BE2C (cell line): ENCODE results near the gene TSPAN19.

Experiments
- DNase-seq: peaks from one replicate; pipeline ENCODE4 v3.0.0-alpha.2; 2020
- H3K27me3 ChIP-seq: fragments of 250-450 bp; sonication (Bioruptor Pico); 2 replicates; pipeline ENCODE4 v1.5.1; 2020; ENCODE audit warnings: mild to moderate bottlenecking
- H3K36me3 ChIP-seq: fragments of 250-450 bp; sonication (Bioruptor Pico); 2 replicates; pipeline ENCODE4 v1.5.1; 2020; ENCODE audit warnings: mild to moderate bottlenecking
- H3K4me1 ChIP-seq: fragments of 250-450 bp; sonication (Bioruptor Pico); 2 replicates; pipeline ENCODE4 v1.5.1; 2020
- H3K4me3 ChIP-seq: 2 replicates; pipeline ENCODE4 v1.5.1; 2011; ENCODE audit warnings: low read depth, low read length
- H3K9me3 ChIP-seq: fragments of 250-450 bp; sonication (Bioruptor Pico); 2 replicates; pipeline ENCODE4 v1.5.1; 2020
- TF ChIP-seq, protein P1 (sequence below): IDR thresholded peaks from 2 replicates; pipeline ENCODE4 v1.5.1; 2012; ENCODE audit warnings: mild to moderate bottlenecking, low read depth, low read length

TSPAN19 gene

DNA sequence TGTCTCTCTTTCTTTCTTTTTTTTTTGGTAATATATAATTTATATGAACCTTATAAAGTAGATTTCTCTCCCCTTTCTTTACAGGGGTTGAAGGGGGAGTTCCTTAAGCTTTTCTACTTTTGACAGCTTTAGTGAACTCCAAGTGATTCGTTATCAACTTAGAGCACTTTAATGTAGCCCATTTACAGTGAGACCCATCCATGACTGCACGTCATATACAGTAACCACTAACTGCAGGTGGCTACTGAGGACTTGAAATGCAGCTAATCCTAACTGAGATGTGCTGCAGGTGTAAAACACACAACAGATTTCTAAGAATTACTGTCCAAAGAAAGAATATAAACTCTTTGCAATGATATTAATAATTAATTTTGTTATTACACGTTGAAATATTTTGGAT lies 656 bp upstream of the TSPAN19 start:
- Histone ChIP-seq H3K4me1 (no peaks in the 10 kb centered on the region), H3K9me3 (no peaks in the 10 kb centered on the region), H3K36me3 (no peaks in the 10 kb centered on the region), H3K4me3 (peak overlapping the region; percentile 82), H3K27me3 (no peaks in the 10 kb centered on the region; the same call in 1 of the 2 replicates)
- no peak for DNase-seq
- TF ChIP-seq, protein P1, sequence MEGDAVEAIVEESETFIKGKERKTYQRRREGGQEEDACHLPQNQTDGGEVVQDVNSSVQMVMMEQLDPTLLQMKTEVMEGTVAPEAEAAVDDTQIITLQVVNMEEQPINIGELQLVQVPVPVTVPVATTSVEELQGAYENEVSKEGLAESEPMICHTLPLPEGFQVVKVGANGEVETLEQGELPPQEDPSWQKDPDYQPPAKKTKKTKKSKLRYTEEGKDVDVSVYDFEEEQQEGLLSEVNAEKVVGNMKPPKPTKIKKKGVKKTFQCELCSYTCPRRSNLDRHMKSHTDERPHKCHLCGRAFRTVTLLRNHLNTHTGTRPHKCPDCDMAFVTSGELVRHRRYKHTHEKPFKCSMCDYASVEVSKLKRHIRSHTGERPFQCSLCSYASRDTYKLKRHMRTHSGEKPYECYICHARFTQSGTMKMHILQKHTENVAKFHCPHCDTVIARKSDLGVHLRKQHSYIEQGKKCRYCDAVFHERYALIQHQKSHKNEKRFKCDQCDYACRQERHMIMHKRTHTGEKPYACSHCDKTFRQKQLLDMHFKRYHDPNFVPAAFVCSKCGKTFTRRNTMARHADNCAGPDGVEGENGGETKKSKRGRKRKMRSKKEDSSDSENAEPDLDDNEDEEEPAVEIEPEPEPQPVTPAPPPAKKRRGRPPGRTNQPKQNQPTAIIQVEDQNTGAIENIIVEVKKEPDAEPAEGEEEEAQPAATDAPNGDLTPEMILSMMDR, result no peak

DNA sequence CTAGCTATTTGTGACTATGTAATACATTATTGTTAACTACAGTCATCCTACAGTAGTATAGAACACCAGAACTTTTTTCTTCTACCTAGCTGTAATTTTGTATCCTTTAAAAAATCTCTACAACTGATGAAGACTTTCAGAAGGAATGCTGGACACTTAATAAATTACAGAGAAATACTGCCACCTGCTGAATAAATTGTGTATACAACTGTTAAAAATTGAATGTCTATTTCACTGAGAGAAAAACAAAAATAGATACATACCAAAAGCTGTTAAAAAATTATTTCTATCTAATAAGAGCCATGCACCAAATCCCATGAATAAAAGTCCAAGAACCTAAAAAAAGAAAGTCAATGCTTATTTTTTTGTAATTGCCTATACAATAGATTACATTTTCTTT lies 6.6 kb downstream of the TSPAN19 start:
- no peaks in the 10 kb centered on the region for H3K27me3 ChIP-seq
- no peaks in the 10 kb centered on the region for H3K9me3 ChIP-seq
- no peak for DNase-seq
- no peaks in the 10 kb centered on the region for H3K36me3 ChIP-seq
- H3K4me1 ChIP-seq, result peaks cover 7% of the 10 kb centered on the region
- TF ChIP-seq, protein P1, result peak; percentile 28; the same call in 1 of the 2 replicates
- no peak overlapping the region for H3K4me3 ChIP-seq

DNA sequence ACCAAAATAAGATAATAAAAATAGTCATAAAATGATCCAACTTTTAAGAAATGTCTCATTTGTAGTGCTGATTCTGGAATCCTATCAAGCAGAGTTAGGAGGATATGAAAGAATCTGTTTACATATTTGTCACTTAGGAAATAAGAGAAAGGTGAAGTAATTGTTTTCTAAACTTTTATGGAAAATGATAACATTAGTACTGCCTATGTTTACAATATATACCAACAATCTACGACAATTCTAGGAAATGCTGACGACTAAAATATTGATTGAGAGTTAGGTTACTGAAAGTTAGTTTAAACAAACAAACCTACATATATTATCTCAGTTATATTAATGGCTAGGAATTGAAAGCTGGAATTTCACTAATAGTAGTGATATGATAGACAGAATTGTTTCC lies 18.0 kb downstream of the TSPAN19 start:
- no peaks in the 10 kb centered on the region for H3K36me3 ChIP-seq
- no peak for DNase-seq
- H3K27me3 ChIP-seq, result no peaks in the 10 kb centered on the region
- peaks cover 19% of the 10 kb centered on the region for H3K4me1 ChIP-seq
- no peak overlapping the region for H3K4me3 ChIP-seq
- H3K9me3 ChIP-seq, result no peaks in the 10 kb centered on the region
- TF ChIP-seq, protein P1, result no peak

DNA sequence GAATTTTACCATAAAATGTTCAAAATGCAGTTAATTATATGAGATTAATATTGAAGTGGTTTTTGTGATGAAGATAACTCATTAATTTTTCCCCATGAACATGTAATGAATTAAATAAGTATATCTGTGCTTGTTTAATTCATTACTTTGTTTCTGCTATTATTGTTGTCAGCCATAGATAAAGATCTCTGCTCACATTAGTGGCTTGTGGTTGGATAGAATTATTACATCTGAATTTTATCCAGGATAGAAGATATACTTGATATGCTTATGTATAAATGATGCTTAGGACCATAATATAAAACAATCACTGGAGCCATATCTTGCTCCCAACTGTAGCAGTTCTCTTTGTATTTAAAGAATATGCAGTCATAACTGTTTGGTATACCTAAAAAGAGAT lies 18.5 kb downstream of the TSPAN19 start:
- no peak for DNase-seq
- TF ChIP-seq, protein P1, result no peak
- Histone ChIP-seq H3K9me3 (no peaks in the 10 kb centered on the region), H3K4me1 (peaks cover 19% of the 10 kb centered on the region), H3K27me3 (no peaks in the 10 kb centered on the region), H3K36me3 (no peaks in the 10 kb centered on the region), H3K4me3 (no peak overlapping the region)

DNA sequence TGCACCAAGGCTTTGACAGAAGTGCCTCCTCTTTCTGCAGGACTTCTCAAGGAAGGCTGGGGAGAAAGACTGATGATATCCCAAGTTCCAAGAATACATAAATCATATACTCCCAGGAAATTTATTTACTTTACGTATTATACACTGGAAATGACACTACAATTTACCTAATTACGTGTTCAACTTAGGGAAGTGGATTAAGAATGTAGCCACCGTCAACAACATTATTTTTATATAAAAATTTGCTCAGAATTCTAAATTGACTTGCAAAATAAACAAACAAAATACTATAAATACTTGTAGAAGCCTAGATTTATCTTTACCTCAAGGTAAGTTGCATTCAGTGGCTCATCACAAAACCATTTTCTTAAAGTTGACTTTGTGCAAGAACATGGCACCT lies 18.9 kb downstream of the TSPAN19 start:
- no peaks in the 10 kb centered on the region for H3K27me3 ChIP-seq
- H3K9me3 ChIP-seq, result no peaks in the 10 kb centered on the region
- no peak overlapping the region for H3K4me3 ChIP-seq
- no peak for DNase-seq
- TF ChIP-seq, protein P1, result no peak
- no peaks in the 10 kb centered on the region for H3K36me3 ChIP-seq
- peaks cover 19% of the 10 kb centered on the region for H3K4me1 ChIP-seq

DNA sequence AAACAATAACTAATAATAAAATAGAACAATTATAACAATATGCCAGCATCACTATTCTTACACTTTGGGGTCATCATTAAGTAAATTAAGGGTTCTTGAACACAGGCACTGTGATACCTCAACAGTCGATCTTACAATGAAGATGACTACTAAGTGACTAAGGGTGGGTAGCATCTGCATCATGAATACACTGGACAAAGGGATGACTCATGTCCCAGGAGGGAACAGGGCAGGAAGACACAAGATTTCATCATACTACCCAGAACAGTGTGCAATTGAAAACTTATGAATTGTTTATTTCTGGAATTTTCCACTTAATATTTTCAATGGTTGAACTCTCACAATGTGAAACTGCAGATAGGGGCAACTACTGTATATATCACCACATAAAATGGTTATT lies 19.7 kb downstream of the TSPAN19 start:
- no peaks in the 10 kb centered on the region for H3K9me3 ChIP-seq
- no peaks in the 10 kb centered on the region for H3K27me3 ChIP-seq
- H3K4me1 ChIP-seq, result peaks cover 19% of the 10 kb centered on the region
- H3K36me3 ChIP-seq, result no peaks in the 10 kb centered on the region
- H3K4me3 ChIP-seq, result no peak overlapping the region
- TF ChIP-seq, protein P1, result no peak
- peak; percentile 62 for DNase-seq
